ENCODE measurements around the gene TMPRSS12. TPM values are rescaled to one million over a fixed set of nuclear protein-coding genes. Genes with fewer than 3 reads are reported as not detected.

Gene TMPRSS12
- total RNA-seq, 1 experiment from 2014 or later, result not detected

DNA sequence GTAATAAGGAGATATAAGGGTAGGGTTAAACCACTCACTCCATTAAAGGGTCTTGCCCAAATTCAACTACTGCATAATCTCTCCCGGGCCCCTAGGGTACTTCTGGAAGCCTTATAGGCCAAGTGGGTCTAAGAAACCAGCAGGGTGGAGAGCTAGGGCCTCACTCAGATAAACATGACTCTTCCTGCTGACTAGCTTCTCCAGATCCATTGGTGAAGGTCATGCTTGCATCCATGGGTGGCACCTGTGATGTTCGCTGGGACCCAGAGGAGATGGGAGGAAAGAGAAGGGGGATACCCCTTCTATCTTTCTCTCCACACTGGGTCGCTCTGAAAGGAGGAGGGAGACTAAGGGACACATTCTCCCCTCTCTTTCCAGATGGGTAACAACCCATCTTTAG lies 73.6 kb downstream of the TMPRSS12 start:
- Histone ChIP-seq H3K4me3 (ENCODE audit: low read depth in 2 of 2, low read length in 2 of 2) (no peak overlapping the region), H3K4me1 (ENCODE audit: control insufficient read depth, insufficient read depth, low read length) (no peaks in the 10 kb centered on the region), H3K27ac (ENCODE audit: low read length) (no peak overlapping the region), H3K27me3 (ENCODE audit: control insufficient read depth, insufficient read depth, low read length) (no peaks in the 10 kb centered on the region), H3K9me3 (ENCODE audit: control insufficient read depth, insufficient read depth, low read depth, low read length) (peaks cover 6% of the 10 kb centered on the region; the same call in 1 of the 2 replicates), H3K36me3 (ENCODE audit: control insufficient read depth, insufficient read depth, low read length) (no peaks in the 10 kb centered on the region)
- BruUV-seq (replicated peaks), result no TSS peak
- ATAC-seq (no peak), DNase-seq (ENCODE audit: low read depth, low spot score) (no peak)
- ChIA-PET CTCF (no interaction called here), POLR2A (no interaction called here)
- in situ Hi-C loops (cut with HindIII; ENCODE audit: low pct_unique_long_range_greater_than_20kb, low sequenced_read_pairs), result no loop called here
- no peak for TF ChIP-seq POLR2AphosphoS5 (IDR thresholded peaks at IDR 0.05; ENCODE audit: low read depth, low read length)
- no peak for TF ChIP-seq REST (IDR thresholded peaks at IDR 0.05; ENCODE audit: insufficient read depth in 1 of 2, low read depth in 2 of 2, low read length in 1 of 2)
- no peak for TF ChIP-seq SIN3A (IDR thresholded peaks at IDR 0.05; ENCODE audit: borderline replicate concordance, insufficient read depth, low read depth, low read length)
- no peak for TF ChIP-seq TCF7L2 (IDR thresholded peaks at IDR 0.05; ENCODE audit: low read depth, low read length)
- TF ChIP-seq CTCF (IDR thresholded peaks at IDR 0.05), result no peak
- intact Hi-C loops (cut with micrococcal nuclease; ENCODE audit: unreplicated experiment), result no loop called here

DNA sequence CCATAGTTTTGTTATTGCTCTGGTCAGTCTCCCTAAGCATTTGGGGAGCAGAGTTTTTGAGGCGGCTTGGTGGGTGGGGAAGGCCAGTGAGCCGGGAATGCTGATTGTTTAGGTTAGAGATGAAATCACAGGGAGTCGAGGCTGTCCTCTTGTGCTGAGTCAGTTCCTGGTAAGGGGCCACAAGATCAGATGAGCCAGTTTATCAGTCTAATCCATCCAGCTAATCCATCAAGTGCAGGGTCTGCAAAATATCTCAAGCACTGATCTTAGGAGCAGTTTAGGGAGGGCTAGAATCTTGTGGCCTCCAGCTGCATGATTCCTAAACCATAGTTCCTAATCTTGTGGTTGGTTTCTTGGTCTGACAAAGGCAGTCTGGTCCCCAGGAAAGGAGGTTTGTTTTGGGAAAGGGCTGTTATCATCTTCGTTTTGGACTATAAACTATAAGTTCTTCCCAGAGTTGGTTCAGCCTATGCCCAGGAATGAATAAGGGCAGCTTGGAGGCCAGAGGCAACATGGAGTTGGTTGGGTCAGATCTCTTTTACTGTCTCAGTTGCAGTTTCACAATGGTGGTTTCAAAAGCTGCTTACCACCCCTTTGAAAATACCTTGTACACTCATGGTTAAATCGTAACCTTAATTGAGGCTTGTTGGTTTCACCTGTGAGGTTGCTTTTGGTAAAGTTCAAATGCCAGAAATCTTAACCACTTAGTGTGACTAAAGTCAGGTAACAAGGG lies 76.0 kb downstream of the TMPRSS12 start:
- in situ Hi-C loops (cut with HindIII; ENCODE audit: low pct_unique_long_range_greater_than_20kb, low sequenced_read_pairs), result no loop called here
- BruUV-seq (replicated peaks), result no TSS peak
- CTCF ChIA-PET, result interaction anchor here (0.7 kb wide), 1 partner anchor 19 kb away, joined by 4 read pairs; no protein-coding TSS in a partner anchor
- Histone ChIP-seq H3K9me3 (ENCODE audit: control insufficient read depth, insufficient read depth, low read depth, low read length) (peaks cover 6% of the 10 kb centered on the region; the same call in 1 of the 2 replicates), H3K27ac (ENCODE audit: low read length) (no peak overlapping the region), H3K36me3 (ENCODE audit: control insufficient read depth, insufficient read depth, low read length) (no peaks in the 10 kb centered on the region), H3K27me3 (ENCODE audit: control insufficient read depth, insufficient read depth, low read length) (no peaks in the 10 kb centered on the region), H3K4me3 (ENCODE audit: low read depth in 2 of 2, low read length in 2 of 2) (no peak overlapping the region), H3K4me1 (ENCODE audit: control insufficient read depth, insufficient read depth, low read length) (no peaks in the 10 kb centered on the region)
- POLR2A ChIA-PET, result interaction anchor here (0.7 kb wide), 1 partner anchor 444 kb away, joined by 10 read pairs; no protein-coding TSS in a partner anchor
- TF ChIP-seq CTCF (IDR thresholded peaks at IDR 0.05) (no peak), POLR2AphosphoS5 (IDR thresholded peaks at IDR 0.05; ENCODE audit: low read depth, low read length) (no peak), REST (IDR thresholded peaks at IDR 0.05; ENCODE audit: insufficient read depth in 1 of 2, low read depth in 2 of 2, low read length in 1 of 2) (no peak), TCF7L2 (IDR thresholded peaks at IDR 0.05; ENCODE audit: low read depth, low read length) (no peak), SIN3A (IDR thresholded peaks at IDR 0.05; ENCODE audit: borderline replicate concordance, insufficient read depth, low read depth, low read length) (no peak)
- no peak for ATAC-seq
- intact Hi-C loops (cut with micrococcal nuclease; ENCODE audit: unreplicated experiment), result no loop called here
- DNase-seq (ENCODE audit: low read depth, low spot score), result no peak
